A549 (cell line): Measurements from ENCODE around the gene ODAD2. TPM values are rescaled to one million over a fixed set of nuclear protein-coding genes. Genes with fewer than 3 reads are reported as not detected.

Experiments
- ATAC-seq, 2 experiments: fragments of 200-7000 bp in 1 of 2; fragments of >200 bp in 1 of 2; cut with Nextera tagmentation in 1 of 2; cut with Tn5 transposase in 1 of 2; 3 replicates each; pipeline versions ENCODE4 v1.8.0 to v1.9.1; 2018 to 2020; ENCODE audit warnings: mild to moderate bottlenecking in 1 of 2, moderate library complexity in 1 of 2
- CTCF ChIA-PET: fragments of 300-600 bp; sonication (Branson Sonifier 250); formaldehyde crosslinking; extraction: SDS; loops from one replicate; lab custom pipeline; 2021; ENCODE audit warnings: antibody characterized with exemption, inconsistent platforms; lab: Yijun Ruan, JAX
- POLR2A ChIA-PET: fragments of 350-600 bp; formaldehyde crosslinking; extraction: SDS; loops from one replicate; lab custom pipeline; 2021; ENCODE audit warnings: antibody characterized with exemption, inconsistent platforms; lab: Yijun Ruan, JAX
- DNase-seq, 2 experiments: peaks; one replicate each; pipeline versions ENCODE4 v3.0.0 to v3.0.0-alpha.2; 2011 to 2016; ENCODE audit warnings: low read depth in 1 of 2, low spot score in 1 of 2
- FAIRE-seq: peaks from 2 replicates; lab custom pipeline; 2011; peaks lifted over from hg19 to GRCh38; lab: Jason Lieb, UNC
- H3K27ac ChIP-seq, 2 experiments: fragments of >200 bp; sonication (Bioruptor Twin); formaldehyde crosslinking; 3 replicates each; pipeline ENCODE4 v1.5.1; 2016 to 2017
- H3K4me1 ChIP-seq: fragments of >200 bp; sonication (Bioruptor Twin); formaldehyde crosslinking; 3 replicates; pipeline ENCODE4 v1.6.1; 2016
- H3K4me2 ChIP-seq: fragments of >200 bp; sonication (Bioruptor Twin); formaldehyde crosslinking; 3 replicates; pipeline ENCODE4 v1.6.1; 2016
- H3K4me3 ChIP-seq: fragments of >200 bp; sonication (Bioruptor Twin); formaldehyde crosslinking; 3 replicates; pipeline ENCODE4 v1.5.1; 2016
- H3K9me3 ChIP-seq: fragments of >200 bp; sonication (Bioruptor Twin); formaldehyde crosslinking; 3 replicates; pipeline ENCODE4 v1.6.1; 2016
- BHLHE40 ChIP-seq: IDR thresholded peaks from 2 replicates; pipeline ENCODE4 v1.6.1; 2012; ENCODE audit warnings: low read depth, low read length, inconsistent platforms
- CBX8 ChIP-seq: fragments of 200-600 bp; sonication (generic); IDR thresholded peaks from 2 replicates; pipeline ENCODE4 v1.6.1; 2016
- CEBPB ChIP-seq, 2 experiments: fragments of >200 bp in 1 of 2; sonication (Bioruptor Twin) in 1 of 2; formaldehyde crosslinking in 1 of 2; IDR thresholded peaks; 2 replicates each; pipeline ENCODE4 v1.6.1; 2012 to 2016
- CHD2 ChIP-seq: fragments of 150-350 bp; IDR thresholded peaks from 2 replicates; pipeline ENCODE4 v1.6.1; 2014; ENCODE audit warnings: low read length; ENCODE audit not compliant: partially characterized antibody
- CHD4 ChIP-seq: fragments of 200-600 bp; sonication (generic); IDR thresholded peaks from 2 replicates; pipeline ENCODE4 v1.6.1; 2016; ENCODE audit warnings: antibody characterized with exemption, mild to moderate bottlenecking, borderline replicate concordance
- ESRRA ChIP-seq: fragments of 150-350 bp; IDR thresholded peaks from 2 replicates; pipeline ENCODE4 v1.6.1; 2014; ENCODE audit warnings: mild to moderate bottlenecking, low read length, borderline replicate concordance
- FOSB ChIP-seq: fragments of 250-450 bp; sonication (Bioruptor Pico); IDR thresholded peaks from 2 replicates; pipeline ENCODE4 v1.5.0; 2020; ENCODE audit warnings: mild to moderate bottlenecking, moderate library complexity
- FOXS1 ChIP-seq: fragments of 250-450 bp; sonication (Bioruptor Pico); IDR thresholded peaks from 2 replicates; pipeline ENCODE4 v1.5.0; 2020; ENCODE audit warnings: mild to moderate bottlenecking, moderate library complexity
- GATA3 ChIP-seq: IDR thresholded peaks from 2 replicates; pipeline ENCODE4 v1.6.1; 2012; ENCODE audit warnings: borderline replicate concordance
- KDM1A ChIP-seq: fragments of 200-600 bp; sonication (generic); IDR thresholded peaks from 2 replicates; pipeline ENCODE4 v1.6.1; 2016; ENCODE audit warnings: low read depth, mild to moderate bottlenecking
- KDM5A ChIP-seq: fragments of 200-600 bp; sonication (generic); IDR thresholded peaks from 2 replicates; pipeline ENCODE4 v1.6.1; 2016; ENCODE audit warnings: antibody characterized with exemption, mild to moderate bottlenecking
- MAFK ChIP-seq: fragments of 450-650 bp; IDR thresholded peaks from 2 replicates; pipeline ENCODE4 v1.6.1; 2014; ENCODE audit not compliant: partially characterized antibody
- NFE2L2 ChIP-seq: fragments of 150-350 bp; conservative IDR thresholded peaks from 2 replicates; pipeline ENCODE4 v1.6.1; 2014; ENCODE audit warnings: low read length
- NPAS2 ChIP-seq: fragments of 250-450 bp; sonication (Bioruptor Pico); IDR thresholded peaks from 2 replicates; pipeline ENCODE4 v1.8.0; 2022; ENCODE audit warnings: mild to moderate bottlenecking, moderate library complexity, borderline replicate concordance
- PHF8 ChIP-seq: fragments of 200-600 bp; sonication (generic); IDR thresholded peaks from 2 replicates; pipeline ENCODE4 v1.6.1; 2016; ENCODE audit warnings: low read depth, mild to moderate bottlenecking, antibody characterized with exemption, moderate library complexity, borderline replicate concordance
- POLR2A ChIP-seq: IDR thresholded peaks from 2 replicates; pipeline ENCODE4 v1.6.1; 2012; ENCODE audit warnings: mild to moderate bottlenecking, low read length
- POLR2AphosphoS2 ChIP-seq: conservative IDR thresholded peaks from 2 replicates; pipeline ENCODE4 v1.6.1; 2012; ENCODE audit warnings: low read length, improper control_type of control experiment, inconsistent platforms
- RARB ChIP-seq: fragments of 250-450 bp; sonication (Bioruptor Pico); IDR thresholded peaks from 2 replicates; pipeline ENCODE4 v1.8.0; 2021; ENCODE audit warnings: mild to moderate bottlenecking, moderate library complexity
- RCOR1 ChIP-seq: fragments of 150-350 bp; IDR thresholded peaks from 2 replicates; pipeline ENCODE4 v1.6.1; 2014; ENCODE audit warnings: antibody characterized with exemption, low read length, low read depth
- RFX5 ChIP-seq: fragments of 450-650 bp; IDR thresholded peaks from 2 replicates; pipeline ENCODE4 v1.7.1; 2014; ENCODE audit warnings: antibody characterized with exemption, mild to moderate bottlenecking, moderate library complexity
- RNF2 ChIP-seq: fragments of 200-600 bp; sonication (generic); IDR thresholded peaks from 2 replicates; pipeline ENCODE4 v1.6.1; 2016; ENCODE audit warnings: low read depth, mild to moderate bottlenecking, antibody characterized with exemption, moderate library complexity, borderline replicate concordance
- SMC3 ChIP-seq: fragments of >200 bp; sonication (Bioruptor Twin); formaldehyde crosslinking; IDR thresholded peaks from 3 replicates; pipeline ENCODE4 v1.6.1; 2018; ENCODE audit warnings: inconsistent platforms
- TFCP2L1 ChIP-seq: fragments of 250-450 bp; sonication (Bioruptor Pico); IDR thresholded peaks from 2 replicates; pipeline ENCODE4 v1.5.0; 2021; ENCODE audit warnings: mild to moderate bottlenecking
- TP53 ChIP-seq: fragments of 250-450 bp; sonication (Bioruptor Pico); IDR thresholded peaks from 2 replicates; pipeline ENCODE4 v1.5.0; 2021; ENCODE audit warnings: mild to moderate bottlenecking, moderate library complexity
- ZFP36 ChIP-seq: fragments of 450-650 bp; IDR thresholded peaks from 2 replicates; pipeline ENCODE4 v1.6.1; 2014; ENCODE audit warnings: borderline replicate concordance; ENCODE audit not compliant: partially characterized antibody
- ZSCAN20 ChIP-seq: fragments of 250-450 bp; sonication (Bioruptor Pico); IDR thresholded peaks from 2 replicates; pipeline ENCODE4 v1.8.0; 2022; ENCODE audit warnings: mild to moderate bottlenecking, moderate library complexity
- WGBS: methylation state at CpG from one replicate; pipeline ENCODE4 v1.1.6; 2017; ENCODE audit errors: missing lambda C conversion rate; 5-methylcytosine and 5-hydroxymethylcytosine counted together
- polyA plus RNA-seq, 4 experiments: library from polyadenylated mRNA; depleted of rRNA in 3 of 4; stranded (reverse); fragments of >200 nt; fragmentation: RNase III in 1 of 4; extraction: RNeasy Plus Mini Kit Qiagen cat#74134 plus additional on column Dnase treatment in 1 of 4; gene quantifications; 2 replicates in 3 of 4; 3 replicates in 1 of 4; pipeline ENCODE4 v1.2.3, GENCODE V29; 2011 to 2017
- TF ChIP-seq, protein P1 (sequence below): fragments of >200 bp; sonication (Bioruptor Twin); formaldehyde crosslinking; IDR thresholded peaks from 2 replicates; pipeline ENCODE4 v1.6.1; 2016
- TF ChIP-seq, protein P2 (sequence below): IDR thresholded peaks from 2 replicates; pipeline ENCODE4 v1.6.1; 2012
- TF ChIP-seq, protein P3 (sequence below): IDR thresholded peaks from 2 replicates; pipeline ENCODE4 v1.6.1; 2012; ENCODE audit warnings: low read depth, borderline replicate concordance
- TF ChIP-seq, protein P4 (sequence below): fragments of >200 bp; sonication (Bioruptor Twin); formaldehyde crosslinking; IDR thresholded peaks from 3 replicates; pipeline ENCODE4 v1.6.1; 2016
- TF ChIP-seq, protein P5 (sequence below): fragments of 250-450 bp; sonication (Bioruptor Pico); IDR thresholded peaks from 2 replicates; pipeline ENCODE4 v1.5.0; 2020; ENCODE audit warnings: low read depth, mild to moderate bottlenecking, moderate library complexity

Gene ODAD2
- polyA plus RNA-seq, 2 of the 4 experiments (the other 2 are of a cell fraction) = not detected

DNA sequence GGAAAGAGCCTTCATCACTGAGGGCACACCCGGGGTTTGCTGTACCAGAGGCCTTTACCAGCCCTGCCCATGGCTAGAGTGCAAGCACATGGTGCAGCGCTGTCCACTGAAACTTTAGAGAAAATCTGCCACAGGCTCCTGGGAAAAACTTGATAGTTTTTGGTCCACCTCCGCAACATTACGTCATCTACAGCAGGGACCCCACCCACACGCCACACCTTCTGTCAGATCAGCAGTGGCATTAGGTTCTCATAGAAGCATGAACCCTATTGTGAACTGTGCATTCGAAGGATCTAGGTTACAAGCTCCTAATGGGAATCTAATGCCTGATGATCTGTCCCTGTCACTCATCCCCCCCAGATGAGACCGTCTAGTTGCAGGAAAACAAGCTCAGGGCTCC is 2.5 kb upstream of the ODAD2 start:
- POLR2A ChIA-PET = no interaction called here
- TF ChIP-seq KDM5A (no peak), CHD4 (no peak), ESRRA (no peak), CBX8 (no peak), RFX5 (no peak), CEBPB (IDR thresholded peaks at IDR 0.05) (no peak), NPAS2 (CRISPR knock-in tag) (no peak), CHD2 (no peak)
- TF ChIP-seq, protein P1, sequence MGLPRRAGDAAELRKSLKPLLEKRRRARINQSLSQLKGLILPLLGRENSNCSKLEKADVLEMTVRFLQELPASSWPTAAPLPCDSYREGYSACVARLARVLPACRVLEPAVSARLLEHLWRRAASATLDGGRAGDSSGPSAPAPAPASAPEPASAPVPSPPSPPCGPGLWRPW = no peak
- TF ChIP-seq, protein P2, sequence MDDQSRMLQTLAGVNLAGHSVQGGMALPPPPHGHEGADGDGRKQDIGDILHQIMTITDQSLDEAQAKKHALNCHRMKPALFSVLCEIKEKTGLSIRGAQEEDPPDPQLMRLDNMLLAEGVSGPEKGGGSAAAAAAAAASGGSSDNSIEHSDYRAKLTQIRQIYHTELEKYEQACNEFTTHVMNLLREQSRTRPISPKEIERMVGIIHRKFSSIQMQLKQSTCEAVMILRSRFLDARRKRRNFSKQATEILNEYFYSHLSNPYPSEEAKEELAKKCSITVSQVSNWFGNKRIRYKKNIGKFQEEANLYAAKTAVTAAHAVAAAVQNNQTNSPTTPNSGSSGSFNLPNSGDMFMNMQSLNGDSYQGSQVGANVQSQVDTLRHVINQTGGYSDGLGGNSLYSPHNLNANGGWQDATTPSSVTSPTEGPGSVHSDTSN = no peak
- TF ChIP-seq, all 56 proteins: peak for 0
- H3K4me1 ChIP-seq = no peaks in the 10 kb centered on the region
- FAIRE-seq (no peak), DNase-seq (no peak), ATAC-seq (no peak)
- CTCF ChIA-PET = no interaction called here
- H3K27ac ChIP-seq = no peak overlapping the region
- 50% methylated on average over 7 of the region's 7 CpGs for WGBS
- no peaks in the 10 kb centered on the region for H3K9me3 ChIP-seq
- H3K4me3 ChIP-seq = no peak overlapping the region
- no peak overlapping the region for H3K4me2 ChIP-seq

DNA sequence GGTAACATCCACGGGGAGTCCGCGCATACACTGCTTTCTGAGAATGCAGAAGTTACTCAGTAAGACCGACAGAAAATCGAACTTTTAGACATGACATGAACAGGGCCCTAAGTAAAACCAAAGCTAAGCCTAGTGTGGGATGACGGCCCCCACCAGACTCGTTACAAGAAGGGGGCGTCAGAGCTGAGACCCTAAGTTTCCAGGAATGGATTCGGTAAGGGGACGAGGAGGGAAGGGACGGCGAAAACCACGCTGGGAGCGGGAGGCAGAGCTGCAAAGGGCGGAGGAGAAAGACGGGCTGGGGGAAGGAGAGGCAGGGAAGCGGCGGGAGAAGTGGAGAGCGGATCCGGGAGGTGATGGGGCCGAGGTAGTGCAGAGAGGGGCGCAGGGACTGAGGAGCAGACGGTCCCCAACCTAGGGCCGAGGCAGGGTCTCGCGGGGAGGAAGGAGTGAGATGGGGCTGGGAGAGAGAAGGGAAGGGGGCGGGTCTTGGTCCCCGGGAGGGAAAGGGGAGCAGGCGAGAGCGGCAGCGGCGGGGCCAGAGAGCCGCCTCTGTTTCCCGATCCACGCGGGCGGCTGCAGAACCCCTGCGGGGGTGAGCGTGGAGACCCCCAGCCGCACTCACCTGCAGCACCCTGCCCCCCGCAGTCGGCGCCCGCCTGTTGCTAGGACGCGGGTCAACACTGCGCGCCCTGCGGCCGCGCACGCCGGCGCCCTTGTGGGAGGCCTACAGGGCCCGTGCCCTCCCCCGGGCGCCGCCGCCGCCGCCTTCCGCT is 513 bp downstream of the ODAD2 start:
- DNase-seq (peak in 1 of 2 experiments; percentile 3), ATAC-seq (peak; percentile 86 to 92), FAIRE-seq (no peak)
- Histone ChIP-seq H3K27ac (peak overlapping the region in 1 of 2 experiments; percentile 76; a peak in 3 of 6 replicates), H3K4me3 (peak overlapping the region; percentile 61), H3K4me2 (peak overlapping the region; percentile 95), H3K4me1 (no peaks in the 10 kb centered on the region), H3K9me3 (no peaks in the 10 kb centered on the region)
- CTCF ChIA-PET = interaction anchor here (0.6 kb wide), 1 partner anchor 1542 kb away, joined by 3 read pairs; no protein-coding TSS in a partner anchor
- WGBS = 4% methylated on average over 39 of the region's 62 CpGs
- TF ChIP-seq RARB (CRISPR knock-in tag) = no peak
- TF ChIP-seq ZSCAN20 (CRISPR knock-in tag) = no peak
- TF ChIP-seq, protein P3, sequence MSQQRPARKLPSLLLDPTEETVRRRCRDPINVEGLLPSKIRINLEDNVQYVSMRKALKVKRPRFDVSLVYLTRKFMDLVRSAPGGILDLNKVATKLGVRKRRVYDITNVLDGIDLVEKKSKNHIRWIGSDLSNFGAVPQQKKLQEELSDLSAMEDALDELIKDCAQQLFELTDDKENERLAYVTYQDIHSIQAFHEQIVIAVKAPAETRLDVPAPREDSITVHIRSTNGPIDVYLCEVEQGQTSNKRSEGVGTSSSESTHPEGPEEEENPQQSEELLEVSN = no peak
- no peak for TF ChIP-seq PHF8
- TF ChIP-seq MAFK = no peak
- no peak for TF ChIP-seq RCOR1
- no peak for TF ChIP-seq ZFP36
- no peak for TF ChIP-seq FOXS1 (CRISPR knock-in tag)
- TF ChIP-seq BHLHE40 = no peak
- TF ChIP-seq POLR2AphosphoS2 = no peak
- no peak for TF ChIP-seq TFCP2L1 (CRISPR knock-in tag)
- no peak for TF ChIP-seq NFE2L2
- TF ChIP-seq KDM1A = no peak
- TF ChIP-seq KDM5A = no peak
- TF ChIP-seq RNF2 = no peak
- TF ChIP-seq CBX8 = no peak
- POLR2A ChIA-PET = no interaction called here

DNA sequence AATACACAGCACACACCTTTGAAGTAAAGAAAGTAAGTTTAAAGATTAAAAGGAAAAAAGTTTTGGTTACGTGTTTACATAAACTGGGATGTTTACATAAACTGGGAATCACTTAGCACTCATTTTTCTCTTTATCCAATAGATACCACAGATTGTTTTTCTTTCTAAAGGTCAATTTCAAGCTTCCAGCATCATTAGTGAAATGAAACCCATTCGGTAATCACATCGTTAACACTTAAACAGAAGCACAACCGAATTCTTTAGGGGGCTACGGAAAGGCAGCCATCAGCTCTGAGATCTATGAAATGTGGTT is 1.1 kb downstream of the ODAD2 start:
- ATAC-seq (no peak), FAIRE-seq (no peak), DNase-seq (no peak)
- ChIA-PET POLR2A (no interaction called here), CTCF (interaction anchor here (0.6 kb wide), 1 partner anchor 1541 kb away, joined by 3 read pairs; no protein-coding TSS in a partner anchor)
- Histone ChIP-seq H3K4me1 (no peaks in the 10 kb centered on the region), H3K27ac (no peak overlapping the region), H3K9me3 (no peaks in the 10 kb centered on the region), H3K4me2 (peak overlapping the region; percentile 95), H3K4me3 (no peak overlapping the region; the same call in 2 of the 3 replicates)
- 54% methylated on average over 5 of the region's 5 CpGs for WGBS
- TF ChIP-seq NFE2L2 (no peak), MAFK (no peak), ESRRA (no peak), POLR2A (no peak), ZSCAN20 (CRISPR knock-in tag) (no peak), SMC3 (no peak), FOSB (CRISPR knock-in tag) (no peak), TP53 (CRISPR knock-in tag) (no peak), BHLHE40 (no peak), GATA3 (no peak)
- TF ChIP-seq, protein P4, sequence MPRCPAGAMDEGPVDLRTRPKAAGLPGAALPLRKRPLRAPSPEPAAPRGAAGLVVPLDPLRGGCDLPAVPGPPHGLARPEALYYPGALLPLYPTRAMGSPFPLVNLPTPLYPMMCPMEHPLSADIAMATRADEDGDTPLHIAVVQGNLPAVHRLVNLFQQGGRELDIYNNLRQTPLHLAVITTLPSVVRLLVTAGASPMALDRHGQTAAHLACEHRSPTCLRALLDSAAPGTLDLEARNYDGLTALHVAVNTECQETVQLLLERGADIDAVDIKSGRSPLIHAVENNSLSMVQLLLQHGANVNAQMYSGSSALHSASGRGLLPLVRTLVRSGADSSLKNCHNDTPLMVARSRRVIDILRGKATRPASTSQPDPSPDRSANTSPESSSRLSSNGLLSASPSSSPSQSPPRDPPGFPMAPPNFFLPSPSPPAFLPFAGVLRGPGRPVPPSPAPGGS = no peak
- TF ChIP-seq, protein P5, sequence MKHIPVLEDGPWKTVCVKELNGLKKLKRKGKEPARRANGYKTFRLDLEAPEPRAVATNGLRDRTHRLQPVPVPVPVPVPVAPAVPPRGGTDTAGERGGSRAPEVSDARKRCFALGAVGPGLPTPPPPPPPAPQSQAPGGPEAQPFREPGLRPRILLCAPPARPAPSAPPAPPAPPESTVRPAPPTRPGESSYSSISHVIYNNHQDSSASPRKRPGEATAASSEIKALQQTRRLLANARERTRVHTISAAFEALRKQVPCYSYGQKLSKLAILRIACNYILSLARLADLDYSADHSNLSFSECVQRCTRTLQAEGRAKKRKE (CRISPR knock-in tag) = no peak
- TF ChIP-seq, protein P1 = no peak
